Small intestine (tissue), 7 donors: Measurements from ENCODE around the gene TP53BP1. TPM values are rescaled to one million over a fixed set of nuclear protein-coding genes. Genes with fewer than 3 reads are reported as not detected.

Source experiments
- DNase-seq, 2 donors: peaks; one replicate each; pipeline versions ENCODE4 v3.0.0 to v3.0.0-alpha.2; 2013
- FAIRE-seq: peaks from 2 replicates; lab custom pipeline; 2012; peaks lifted over from hg19 to GRCh38; lab: Jason Lieb, UNC
- H3K27ac ChIP-seq, 3 donors: one replicate each; pipeline ENCODE4 v1.5.1; 2013; ENCODE audit warnings: low read length in 2 of 3, mild to moderate bottlenecking in 2 of 3, control low read depth in 1 of 3, inconsistent platforms in 1 of 3, low read depth in 1 of 3, moderate library complexity in 1 of 3
- H3K27me3 ChIP-seq, 3 donors: one replicate each; pipeline ENCODE4 v1.6.1; 2013; ENCODE audit warnings: low read length in 3 of 3, inconsistent platforms in 1 of 3; ENCODE audit not compliant: control insufficient read depth in 3 of 3, insufficient read depth in 3 of 3
- H3K36me3 ChIP-seq, 3 donors: one replicate each; pipeline ENCODE4 v1.6.1; 2013; ENCODE audit warnings: low read length in 3 of 3, inconsistent platforms in 1 of 3, low read depth in 1 of 3, mild to moderate bottlenecking in 1 of 3, moderate library complexity in 1 of 3; ENCODE audit not compliant: control insufficient read depth in 3 of 3, insufficient read depth in 2 of 3
- H3K4me1 ChIP-seq, 3 donors: one replicate each; pipeline ENCODE4 v1.6.1; 2013; ENCODE audit warnings: low read length in 2 of 3, inconsistent platforms in 1 of 3, low read depth in 1 of 3, mild to moderate bottlenecking in 1 of 3, moderate library complexity in 1 of 3; ENCODE audit not compliant: control insufficient read depth in 3 of 3, insufficient read depth in 2 of 3
- H3K4me3 ChIP-seq, 3 donors: one replicate each; pipeline ENCODE4 v1.5.1; 2013; ENCODE audit warnings: low read length in 3 of 3, control low read depth in 1 of 3, inconsistent platforms in 1 of 3, low read depth in 1 of 3, mild to moderate bottlenecking in 1 of 3, moderate library complexity in 1 of 3
- H3K9me3 ChIP-seq, 2 donors: one replicate each; pipeline ENCODE4 v1.6.1; 2013; ENCODE audit warnings: low read depth in 1 of 2, low read length in 1 of 2; ENCODE audit not compliant: control insufficient read depth in 2 of 2, insufficient read depth in 1 of 2
- WGBS, 3 donors: extraction: QIAGEN DNeasy Blood & Tissue Kit; methylation state at CpG; one replicate each; pipeline ENCODE4 v1.1.7; 2013; 5-methylcytosine and 5-hydroxymethylcytosine counted together
- polyA plus RNA-seq, 4 donors: library from polyadenylated mRNA; stranded (reverse) in 3 of 4; unstranded in 1 of 4; fragments of 200-250 nt in 3 of 4; fragments of 120-200 nt in 1 of 4; gene quantifications; one replicate each; pipeline versions ENCODE4 v1.2.1 to v1.2.3, GENCODE V29; 2013
- donor health status: healthy with polysubstance abuse.
- donor health status: control.
- donor health status: control.
- donor health status: Bipolar disorder and iron deficiency.
- donor health status: healthy.

TP53BP1 gene
- polyA plus RNA-seq, 4 donors = 1.1 to 28.5 (median 5.6) TPM

GRCh38 chr15:43465100-43465499, 27.9 kb downstream of the TP53BP1 start:
- H3K9me3 ChIP-seq = no peaks in the 10 kb centered on the region
- H3K27me3 ChIP-seq = no peaks in the 10 kb centered on the region
- H3K36me3 ChIP-seq = peaks cover 3 to 45% (median 4%) of the 10 kb centered on the region in 3 donors
- FAIRE-seq (no peak), DNase-seq (no peak)
- H3K27ac ChIP-seq = no peak overlapping the region
- no peaks in the 10 kb centered on the region for H3K4me1 ChIP-seq
- 70 to 94% (median 88%) methylated on average over 2 of the region's 2 CpGs for WGBS, 3 donors
- H3K4me3 ChIP-seq = no peak overlapping the region

GRCh38 chr15:43463998-43464397, 29.0 kb downstream of the TP53BP1 start:
- FAIRE-seq (no peak), DNase-seq (no peak)
- Histone ChIP-seq H3K27me3 (no peaks in the 10 kb centered on the region), H3K4me1 (no peaks in the 10 kb centered on the region), H3K27ac (no peak overlapping the region), H3K36me3 (peaks cover 1 to 51% (median 7%) of the 10 kb centered on the region in 3 donors), H3K4me3 (no peak overlapping the region), H3K9me3 (no peaks in the 10 kb centered on the region)
- 99 to 100% (median 100%) methylated on average over 1 of the region's 1 CpG for WGBS, 3 donors

- Histone ChIP-seq H3K36me3 (peaks cover 1 to 53% (median 7%) of the 10 kb centered on the region in 3 donors), H3K4me1 (no peaks in the 10 kb centered on the region), H3K9me3 (no peaks in the 10 kb centered on the region), H3K4me3 (no peak overlapping the region), H3K27ac (no peak overlapping the region), H3K27me3 (no peaks in the 10 kb centered on the region)
- WGBS, 3 donors = 62 to 79% (median 79%) methylated on average over 1 of the region's 1 CpG
- no peak for DNase-seq
- no peak for FAIRE-seq
Measured at GRCh38 chr15:43463507-43463906, 29.4 kb downstream of the TP53BP1 start.

- Histone ChIP-seq H3K9me3 (no peaks in the 10 kb centered on the region), H3K36me3 (peaks cover 0 to 26% (median 3%) of the 10 kb centered on the region in 3 donors), H3K27me3 (no peaks in the 10 kb centered on the region), H3K4me3 (no peak overlapping the region), H3K27ac (no peak overlapping the region), H3K4me1 (no peaks in the 10 kb centered on the region)
- FAIRE-seq (no peak), DNase-seq (no peak)
- WGBS, 3 donors = 91 to 98% (median 97%) methylated on average over 1 of the region's 1 CpG
Measured at GRCh38 chr15:43449981-43450380, 43.0 kb downstream of the TP53BP1 start.

- no peaks in the 10 kb centered on the region for H3K9me3 ChIP-seq
- no peak for DNase-seq
- no peak overlapping the region for H3K27ac ChIP-seq
- peaks cover 0 to 12% (median 3%) of the 10 kb centered on the region in 3 donors for H3K36me3 ChIP-seq
- 71 to 83% (median 77%) methylated on average over 2 of the region's 2 CpGs for WGBS, 3 donors
- H3K4me3 ChIP-seq = no peak overlapping the region
- no peaks in the 10 kb centered on the region for H3K4me1 ChIP-seq
- no peak for FAIRE-seq
- no peaks in the 10 kb centered on the region for H3K27me3 ChIP-seq
Measured at GRCh38 chr15:43446344-43446743, 46.6 kb downstream of the TP53BP1 start.

- no peaks in the 10 kb centered on the region for H3K9me3 ChIP-seq
- H3K4me3 ChIP-seq = no peak overlapping the region
- no peaks in the 10 kb centered on the region for H3K4me1 ChIP-seq
- DNase-seq = no peak
- FAIRE-seq = no peak
- no peaks in the 10 kb centered on the region for H3K27me3 ChIP-seq
- peaks cover 7 to 27% (median 8%) of the 10 kb centered on the region in 3 donors for H3K36me3 ChIP-seq
- no peak overlapping the region for H3K27ac ChIP-seq
Measured at GRCh38 chr15:43441316-43441715, 51.6 kb downstream of the TP53BP1 start.

- no peaks in the 10 kb centered on the region for H3K4me1 ChIP-seq
- peaks cover 8 to 32% (median 10%) of the 10 kb centered on the region in 3 donors for H3K36me3 ChIP-seq
- no peaks in the 10 kb centered on the region for H3K27me3 ChIP-seq
- no peak for FAIRE-seq
- no peak overlapping the region for H3K4me3 ChIP-seq
- peak; percentile 43 to 52 for DNase-seq
- 35 to 44% (median 44%) methylated on average over 4 of the region's 4 CpGs for WGBS, 3 donors
- H3K9me3 ChIP-seq = no peaks in the 10 kb centered on the region
- H3K27ac ChIP-seq = peak overlapping the region in 1 of 3 donors; percentile 49
Measured at GRCh38 chr15:43440721-43441281, 52.2 kb downstream of the TP53BP1 start.

- H3K27me3 ChIP-seq = no peaks in the 10 kb centered on the region
- no peak for DNase-seq
- WGBS, 3 donors = 77 to 89% (median 87%) methylated on average over 3 of the region's 3 CpGs
- FAIRE-seq = no peak
- no peaks in the 10 kb centered on the region for H3K9me3 ChIP-seq
- no peaks in the 10 kb centered on the region for H3K4me1 ChIP-seq
- H3K27ac ChIP-seq = no peak overlapping the region
- H3K4me3 ChIP-seq = no peak overlapping the region
- peaks cover 8 to 35% (median 10%) of the 10 kb centered on the region in 3 donors for H3K36me3 ChIP-seq
Measured at GRCh38 chr15:43439268-43439667, 53.7 kb downstream of the TP53BP1 start.

GRCh38 chr15:43436395-43436794, 56.6 kb downstream of the TP53BP1 start:
- FAIRE-seq = no peak
- H3K36me3 ChIP-seq = peaks cover 11 to 39% (median 13%) of the 10 kb centered on the region in 3 donors
- no peaks in the 10 kb centered on the region for H3K4me1 ChIP-seq
- no peak overlapping the region for H3K4me3 ChIP-seq
- no peaks in the 10 kb centered on the region for H3K27me3 ChIP-seq
- DNase-seq = no peak
- no peak overlapping the region for H3K27ac ChIP-seq
- WGBS, 3 donors = 94 to 95% (median 94%) methylated on average over 7 of the region's 7 CpGs
- no peaks in the 10 kb centered on the region for H3K9me3 ChIP-seq
